ENCODE data around the gene INPP1.

Gene INPP1

GRCh38 chr2:190302052-190302451 is 41.3 kb upstream of the INPP1 start:
- TF ChIP-seq CTCF (IDR thresholded peaks at IDR 0.05; ENCODE audit: low read length) (no peak), EZH2 (IDR thresholded peaks at IDR 0.05; ENCODE audit: borderline replicate concordance, low read length) (no peak)
- H3K27me3 ChIP-seq (ENCODE audit: insufficient read depth, low read length), result no peaks in the 10 kb centered on the region
- H3K4me1 ChIP-seq (ENCODE audit: insufficient read depth, low read length, severe bottlenecking), result no peaks in the 10 kb centered on the region

GRCh38 chr2:190303647-190304046 is 39.7 kb upstream of the INPP1 start:
- TF ChIP-seq CTCF (IDR thresholded peaks at IDR 0.05; ENCODE audit: low read length) (no peak), EZH2 (IDR thresholded peaks at IDR 0.05; ENCODE audit: borderline replicate concordance, low read length) (no peak)
- Histone ChIP-seq H3K9me2 (ENCODE audit: low read depth, low read length) (no peaks in the 10 kb centered on the region), H3K36me3 (ENCODE audit: insufficient read depth, low read length) (peaks cover 12% of the 10 kb centered on the region), H3K27ac (ENCODE audit: low read depth, low read length, poor library complexity, severe bottlenecking) (no peak overlapping the region), H3K4me3 (ENCODE audit: low read depth, low read length, poor library complexity, severe bottlenecking) (no peak overlapping the region), H3K79me2 (ENCODE audit: insufficient read depth, low read length) (no peaks in the 10 kb centered on the region), H3K4me2 (ENCODE audit: low read length) (no peak overlapping the region), H3K9me3 (ENCODE audit: low read length) (no peaks in the 10 kb centered on the region), H3K27me3 (ENCODE audit: insufficient read depth, low read length) (no peaks in the 10 kb centered on the region), H4K20me1 (ENCODE audit: insufficient read depth, low read length) (no peaks in the 10 kb centered on the region), H2AFZ (ENCODE audit: low read length) (no peak overlapping the region), H3K4me1 (ENCODE audit: insufficient read depth, low read length, severe bottlenecking) (no peaks in the 10 kb centered on the region), H3F3A (ENCODE audit: insufficient read depth, low read length) (no peaks in the 10 kb centered on the region), H3K9ac (ENCODE audit: low read length) (no peak overlapping the region)

More at GRCh38 chr2:190302052-190302451, 41.3 kb upstream of the INPP1 start:
- Histone ChIP-seq H2AFZ (ENCODE audit: low read length) (no peak overlapping the region), H3K4me2 (ENCODE audit: low read length) (no peak overlapping the region), H3K4me3 (ENCODE audit: low read depth, low read length, poor library complexity, severe bottlenecking) (no peak overlapping the region), H3K9me2 (ENCODE audit: low read depth, low read length) (no peaks in the 10 kb centered on the region), H3F3A (ENCODE audit: insufficient read depth, low read length) (no peaks in the 10 kb centered on the region), H3K79me2 (ENCODE audit: insufficient read depth, low read length) (no peaks in the 10 kb centered on the region), H4K20me1 (ENCODE audit: insufficient read depth, low read length) (no peaks in the 10 kb centered on the region), H3K36me3 (ENCODE audit: insufficient read depth, low read length) (peaks cover 12% of the 10 kb centered on the region), H3K27ac (ENCODE audit: low read depth, low read length, poor library complexity, severe bottlenecking) (no peak overlapping the region), H3K9ac (ENCODE audit: low read length) (no peak overlapping the region), H3K9me3 (ENCODE audit: low read length) (no peaks in the 10 kb centered on the region)

GRCh38 chr2:190304404-190304803 is 39.0 kb upstream of the INPP1 start:
- Histone ChIP-seq H3K9me2 (ENCODE audit: low read depth, low read length) (no peaks in the 10 kb centered on the region), H3K36me3 (ENCODE audit: insufficient read depth, low read length) (peaks cover 12% of the 10 kb centered on the region), H3K27me3 (ENCODE audit: insufficient read depth, low read length) (no peaks in the 10 kb centered on the region), H3K27ac (ENCODE audit: low read depth, low read length, poor library complexity, severe bottlenecking) (no peak overlapping the region), H3K9me3 (ENCODE audit: low read length) (no peaks in the 10 kb centered on the region), H3K79me2 (ENCODE audit: insufficient read depth, low read length) (no peaks in the 10 kb centered on the region), H3F3A (ENCODE audit: insufficient read depth, low read length) (no peaks in the 10 kb centered on the region), H3K4me3 (ENCODE audit: low read depth, low read length, poor library complexity, severe bottlenecking) (no peak overlapping the region), H4K20me1 (ENCODE audit: insufficient read depth, low read length) (no peaks in the 10 kb centered on the region), H3K4me2 (ENCODE audit: low read length) (no peak overlapping the region), H3K9ac (ENCODE audit: low read length) (no peak overlapping the region), H3K4me1 (ENCODE audit: insufficient read depth, low read length, severe bottlenecking) (no peaks in the 10 kb centered on the region), H2AFZ (ENCODE audit: low read length) (no peak overlapping the region)
- no peak for TF ChIP-seq CTCF (IDR thresholded peaks at IDR 0.05; ENCODE audit: low read length)
- no peak for TF ChIP-seq EZH2 (IDR thresholded peaks at IDR 0.05; ENCODE audit: borderline replicate concordance, low read length)

Measured in OCI-LY1 (cell line).